GM15510 (cell line): ENCODE measurements around the gene CACNA2D1.

Experiments
- POLR2A ChIP-seq: IDR thresholded peaks from 3 replicates; pipeline ENCODE4 v1.6.1; 2011; ENCODE audit warnings: borderline replicate concordance; ENCODE audit not compliant: insufficient read length; ENCODE audit errors: extremely low read depth

The CACNA2D1 gene

GRCh38 chr7:82141427-82141826, 302.1 kb downstream of the CACNA2D1 start:
- TF ChIP-seq POLR2A, result no peak

GRCh38 chr7:82131215-82131614, 312.4 kb downstream of the CACNA2D1 start:
- TF ChIP-seq POLR2A, result no peak

- no peak for TF ChIP-seq POLR2A
Measured at GRCh38 chr7:82129091-82129490, 314.5 kb downstream of the CACNA2D1 start.

- TF ChIP-seq POLR2A, result no peak
Measured at GRCh38 chr7:82128546-82128945, 315.0 kb downstream of the CACNA2D1 start.

DNA sequence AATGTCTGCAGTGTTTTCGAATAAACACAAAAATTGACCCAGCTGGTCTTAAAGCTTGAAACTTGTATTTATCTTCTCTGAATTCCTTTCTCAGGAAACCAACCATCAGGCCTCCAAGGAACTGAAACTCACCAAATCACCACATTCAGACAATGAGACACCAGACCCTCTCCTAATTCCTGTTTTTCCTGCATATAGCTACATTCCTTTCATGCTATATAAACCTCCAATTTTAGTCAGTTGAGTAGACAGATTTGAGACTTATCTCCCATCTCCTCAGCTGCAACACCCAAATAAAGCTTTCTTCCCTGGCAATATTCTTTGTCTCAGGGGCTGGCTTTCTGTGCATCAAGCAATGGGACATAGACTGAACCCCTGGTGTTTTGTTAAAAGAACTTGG, 317.0 kb downstream of the CACNA2D1 start:
- no peak for TF ChIP-seq POLR2A

DNA sequence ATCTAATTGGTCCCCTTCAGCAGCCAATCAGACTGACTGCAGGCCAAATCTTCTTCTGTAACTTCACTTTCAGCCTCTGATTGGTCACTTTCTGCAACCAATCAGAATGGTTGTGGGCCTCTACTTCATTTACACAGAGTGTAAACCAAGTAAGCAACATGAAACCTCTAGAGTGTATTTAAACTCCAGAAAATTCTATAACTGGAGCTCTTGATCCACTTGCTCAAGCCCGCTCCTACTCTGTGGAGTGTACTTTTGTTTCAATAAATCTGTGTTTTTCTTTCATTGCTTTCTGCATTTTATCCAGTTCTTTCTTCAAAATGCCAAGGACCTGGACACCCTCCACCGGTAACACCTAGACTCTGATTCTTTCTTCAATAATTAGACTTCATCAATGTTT, 319.1 kb downstream of the CACNA2D1 start:
- TF ChIP-seq POLR2A, result no peak

GRCh38 chr7:82122275-82122674, 321.3 kb downstream of the CACNA2D1 start:
- TF ChIP-seq POLR2A, result no peak

DNA sequence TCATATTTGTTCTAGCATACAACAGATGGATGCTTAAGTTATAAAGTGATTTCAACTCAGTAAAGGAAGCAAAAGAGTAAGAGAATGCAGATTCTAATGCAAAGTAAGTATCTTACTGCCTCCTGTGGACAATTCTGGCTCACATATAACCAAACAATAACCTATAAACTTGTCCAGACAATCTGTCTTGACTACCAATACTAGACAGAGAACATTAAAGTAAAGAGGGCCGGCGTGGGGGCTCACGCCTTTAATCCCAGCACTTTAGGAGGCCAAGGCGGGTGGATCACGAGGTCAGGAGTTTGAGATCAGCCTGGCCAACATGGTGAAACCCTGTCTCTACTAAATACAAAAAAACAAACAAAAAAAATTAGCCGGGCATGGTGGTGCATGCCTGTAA, 329.3 kb downstream of the CACNA2D1 start:
- no peak for TF ChIP-seq POLR2A

DNA sequence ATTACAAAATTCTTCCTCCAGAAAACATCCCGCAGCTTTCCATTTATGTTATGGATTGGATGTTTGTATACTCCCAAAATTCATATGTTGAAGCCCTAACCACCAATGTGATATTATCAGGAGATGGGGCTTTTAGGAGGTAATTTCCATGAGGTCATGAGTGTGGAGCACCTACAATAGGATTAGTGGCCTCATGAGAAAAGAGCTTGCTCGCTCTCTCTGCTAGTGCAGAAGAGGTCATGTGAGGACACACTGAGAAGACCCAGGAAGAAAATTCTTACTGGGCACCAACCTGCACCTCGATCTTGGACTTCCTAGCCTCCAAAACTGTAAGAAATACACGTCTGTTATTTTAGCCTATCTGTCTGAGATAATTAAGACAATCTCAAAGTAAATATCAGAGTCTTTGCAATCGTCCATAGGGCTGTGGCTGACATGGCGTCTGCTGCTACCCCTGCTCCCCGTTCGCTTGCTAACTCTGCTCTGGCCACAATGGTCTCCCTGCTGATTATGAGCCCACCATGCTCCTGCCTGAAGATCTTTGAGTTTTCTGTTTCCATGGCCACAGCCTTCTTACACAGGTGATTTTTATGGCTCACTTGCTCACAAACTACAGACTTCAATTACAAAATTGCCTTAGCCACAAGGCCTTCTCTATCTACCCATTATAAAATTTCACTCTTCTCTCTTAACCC, 333.3 kb downstream of the CACNA2D1 start:
- no peak for TF ChIP-seq POLR2A

- TF ChIP-seq POLR2A, result no peak
Measured at GRCh38 chr7:82109288-82109687, 334.3 kb downstream of the CACNA2D1 start.

- TF ChIP-seq POLR2A, result no peak
Measured at GRCh38 chr7:82106201-82106600, 337.4 kb downstream of the CACNA2D1 start.

DNA sequence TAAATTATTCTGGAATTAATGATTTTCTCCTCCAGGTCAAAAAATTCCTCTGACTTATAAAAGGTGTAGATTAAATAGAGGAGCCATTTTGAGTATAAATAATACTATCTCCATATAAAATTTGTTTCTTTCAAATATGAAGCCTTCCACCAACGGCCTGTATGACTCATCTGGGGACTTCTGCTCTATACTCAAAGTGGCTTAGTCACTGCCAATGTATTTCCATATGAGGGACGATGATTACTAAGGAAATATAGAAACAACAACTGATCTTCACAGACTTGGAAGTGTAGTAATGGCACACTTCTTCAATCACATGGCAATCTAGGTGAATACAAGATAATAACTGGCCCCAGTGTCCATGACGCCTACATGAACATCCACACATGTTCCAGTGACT, 338.1 kb downstream of the CACNA2D1 start:
- TF ChIP-seq POLR2A, result no peak

GRCh38 chr7:82098414-82098813, 345.2 kb downstream of the CACNA2D1 start:
- TF ChIP-seq POLR2A, result no peak

DNA sequence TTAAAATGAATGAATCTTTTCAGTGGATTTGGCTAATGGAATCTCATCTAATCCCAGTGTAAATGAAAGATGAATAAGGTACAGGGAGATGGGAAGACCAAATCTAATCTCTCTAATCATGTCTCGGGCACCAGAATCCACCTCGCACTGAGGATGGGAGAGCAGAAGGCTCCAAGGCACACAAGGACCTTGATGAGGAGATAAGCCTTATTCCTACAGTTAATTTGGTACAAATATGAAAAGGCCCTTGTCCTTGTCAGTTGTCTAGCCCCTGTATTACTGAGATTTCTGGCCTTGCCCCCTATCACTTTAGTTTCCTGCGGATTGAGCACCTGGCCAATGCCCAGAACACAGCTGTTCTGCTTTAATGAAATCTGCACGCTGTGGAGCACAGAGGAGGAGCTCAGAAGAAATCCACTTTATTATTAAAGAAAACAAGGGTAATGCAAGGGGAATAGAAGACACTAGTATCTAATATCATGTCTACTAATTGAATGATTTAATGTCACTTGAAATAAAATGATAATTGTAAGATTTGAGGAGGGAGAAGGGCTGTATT, 352.4 kb downstream of the CACNA2D1 start:
- no peak for TF ChIP-seq POLR2A

DNA sequence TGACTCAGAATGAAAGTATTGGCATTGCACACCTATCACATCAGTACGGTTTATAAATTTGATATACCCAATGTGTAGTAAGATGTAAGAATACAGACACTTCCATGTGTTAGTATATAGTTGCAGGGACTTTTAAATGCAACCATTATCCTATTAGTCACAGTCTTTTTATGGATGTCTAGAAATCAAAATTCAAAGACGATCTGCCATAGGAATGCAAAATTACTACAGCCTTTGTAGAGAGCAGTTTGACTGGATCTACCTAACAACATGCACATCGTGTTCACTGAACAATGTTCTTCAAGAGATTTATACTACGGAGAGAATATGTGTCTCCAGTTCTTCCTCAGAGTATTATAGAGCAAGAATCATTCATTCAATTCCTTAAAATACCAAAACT, 356.5 kb downstream of the CACNA2D1 start:
- no peak for TF ChIP-seq POLR2A

DNA sequence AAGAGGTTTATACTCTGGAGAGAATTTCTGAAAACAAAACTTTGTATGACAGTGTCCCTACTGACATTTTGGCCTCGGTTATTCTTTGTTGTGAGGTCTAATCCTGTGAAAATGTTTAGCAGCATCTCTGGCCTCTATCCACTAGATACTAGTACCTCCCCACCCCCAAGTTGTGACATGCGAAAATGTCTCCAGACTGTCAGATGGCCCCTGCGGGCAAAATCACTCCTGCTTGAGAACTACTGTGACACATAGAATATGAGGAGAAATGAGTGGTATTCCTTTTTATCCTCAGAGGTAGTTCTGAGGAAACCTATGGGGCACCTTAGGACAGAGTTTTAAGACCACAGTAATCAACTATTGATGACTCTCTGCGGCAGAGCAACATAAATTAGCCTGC, 358.5 kb downstream of the CACNA2D1 start:
- TF ChIP-seq POLR2A, result no peak

DNA sequence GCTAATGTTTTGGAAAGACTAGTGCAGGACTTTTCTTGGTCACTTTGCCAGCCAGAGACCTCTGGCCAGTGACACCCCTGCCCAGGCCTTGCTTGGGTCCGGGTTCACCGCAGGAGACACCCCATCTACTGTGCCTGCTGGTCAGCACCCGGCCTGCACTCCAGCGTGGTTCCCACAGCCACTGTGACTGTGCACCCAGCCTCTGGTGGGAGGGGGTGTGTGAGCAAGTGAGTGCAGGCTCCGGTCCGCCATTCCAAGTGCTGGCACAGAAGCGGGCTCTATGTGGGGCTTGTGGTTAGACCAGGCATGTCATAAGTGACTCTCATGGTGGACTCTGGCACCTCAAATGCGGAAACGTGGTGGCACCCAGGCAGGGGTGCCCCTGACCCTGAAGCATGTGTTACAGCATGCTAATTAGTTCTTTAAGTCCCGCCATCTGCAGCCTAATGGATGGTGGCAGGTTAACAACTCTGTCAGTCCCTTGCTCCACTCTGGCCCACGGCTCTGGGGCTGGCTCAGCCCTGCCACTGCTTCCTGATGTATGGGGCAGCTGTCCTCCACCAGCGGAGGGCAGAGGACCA, 361.8 kb downstream of the CACNA2D1 start:
- TF ChIP-seq POLR2A, result no peak

DNA sequence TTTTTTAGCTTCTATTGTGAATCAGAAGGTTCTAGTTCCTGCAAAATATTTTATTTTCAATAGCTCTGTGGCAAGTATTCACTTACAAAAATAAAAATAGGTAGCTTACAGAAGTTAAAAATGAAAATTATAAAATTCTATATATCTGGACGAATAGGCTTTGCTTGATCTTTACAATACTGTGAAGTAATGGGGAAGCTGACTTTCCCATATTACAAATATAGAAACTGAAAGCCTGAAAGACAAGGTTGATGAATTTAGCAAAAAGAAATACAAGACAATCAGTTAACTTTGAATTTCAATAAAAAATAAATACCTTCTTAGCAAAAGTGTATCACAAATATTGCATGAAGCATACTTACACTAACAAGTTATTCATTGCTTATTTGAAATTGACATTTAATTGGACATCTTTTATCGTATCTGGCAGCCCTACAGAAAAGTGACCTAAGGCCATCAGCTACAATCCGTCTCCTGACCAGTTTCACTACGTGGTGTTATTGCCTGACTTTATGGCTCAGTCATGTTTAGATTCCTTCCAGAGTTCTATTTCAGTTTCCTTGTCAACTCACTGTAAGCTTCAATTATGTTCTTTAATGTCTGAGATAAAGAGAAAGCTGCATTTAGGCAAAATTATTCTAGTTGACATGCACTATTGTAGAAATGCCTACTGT, 363.2 kb downstream of the CACNA2D1 start:
- no peak for TF ChIP-seq POLR2A
